OCI-LY3 (cell line): ENCODE measurements around the gene TMEM231.

Experiments used
- CTCF ChIP-seq: fragments of 200-600, 300-600 bp; sonication (generic); IDR thresholded peaks from 2 replicates; pipeline ENCODE4 v1.5.1; 2014; ENCODE audit warnings: antibody characterized with exemption, low read length, low read depth
- EZH2phosphoT487 ChIP-seq: fragments of 200-600 bp; shearing (Covaris generic); IDR thresholded peaks from 2 replicates; pipeline ENCODE4 v1.6.1; 2018; ENCODE audit warnings: antibody characterized with exemption, mixed run types, low read depth

GRCh38 chr16:75529056-75529905 lies 26.8 kb downstream of the TMEM231 start:
- TF ChIP-seq CTCF (no peak), EZH2phosphoT487 (no peak)
